ENCODE measurements around the gene TOB1. TPM values are rescaled to one million over a fixed set of nuclear protein-coding genes. Genes with fewer than 3 reads are reported as not detected.
A peak's percentile ranks its signal among the peaks of the same experiment; 100 is the strongest.

TOB1 gene, protein sequence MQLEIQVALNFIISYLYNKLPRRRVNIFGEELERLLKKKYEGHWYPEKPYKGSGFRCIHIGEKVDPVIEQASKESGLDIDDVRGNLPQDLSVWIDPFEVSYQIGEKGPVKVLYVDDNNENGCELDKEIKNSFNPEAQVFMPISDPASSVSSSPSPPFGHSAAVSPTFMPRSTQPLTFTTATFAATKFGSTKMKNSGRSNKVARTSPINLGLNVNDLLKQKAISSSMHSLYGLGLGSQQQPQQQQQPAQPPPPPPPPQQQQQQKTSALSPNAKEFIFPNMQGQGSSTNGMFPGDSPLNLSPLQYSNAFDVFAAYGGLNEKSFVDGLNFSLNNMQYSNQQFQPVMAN
- total RNA-seq (19.8 TPM), polyA plus RNA-seq (ENCODE audit: insufficient read depth in 1 of 8, insufficient read length in 8 of 8, low replicate concordance in 1 of 8) (10 to 100 TPM; 42.7 to 73.2 (median 56.2) TPM)
- long read RNA-seq, donor 1, transcript TOB1-202 (2 exons, 2,229 nt), result major isoform, 12 of 82 reads
- long read RNA-seq, donor 1, partial matches to known transcripts, result 70 of 82 reads
- long read RNA-seq, donor 1, other reads (novel, unspliced or antisense), result 0 of 82 reads
- long read RNA-seq, donor 2, partial matches to known transcripts, result 0 of 3 reads
- long read RNA-seq, donor 2, other reads (novel, unspliced or antisense), result 0 of 3 reads
- long read RNA-seq, donor 3, transcript TOB1-202 (2 exons, 2,229 nt), result major isoform, 15 of 140 reads
- long read RNA-seq, donor 3, partial matches to known transcripts, result 125 of 140 reads
- long read RNA-seq, donor 3, other reads (novel, unspliced or antisense), result 0 of 140 reads
- long read RNA-seq, donor 4, transcript TOB1-202 (2 exons, 2,229 nt), result major isoform, 20 of 20 reads
- long read RNA-seq, donor 4, partial matches to known transcripts, result 0 of 20 reads
- long read RNA-seq, donor 4, other reads (novel, unspliced or antisense), result 0 of 20 reads
- long read RNA-seq, donor 5, transcript TOB1-202 (2 exons, 2,229 nt), result major isoform, 42 of 44 reads
- long read RNA-seq, donor 5, partial matches to known transcripts, result 0 of 44 reads
- long read RNA-seq, donor 5, other reads (novel, unspliced or antisense), result 0 of 44 reads
- long read RNA-seq, donor 6, transcript TOB1-202 (2 exons, 2,229 nt), result major isoform, 27 of 142 reads
- long read RNA-seq, donor 6, partial matches to known transcripts, result 114 of 142 reads
- long read RNA-seq, donor 6, other reads (novel, unspliced or antisense), result 0 of 142 reads
- long read RNA-seq, donor 7, transcript TOB1-202 (2 exons, 2,229 nt), result major isoform, 23 of 23 reads
- long read RNA-seq, donor 7, partial matches to known transcripts, result 0 of 23 reads
- long read RNA-seq, donor 7, other reads (novel, unspliced or antisense), result 0 of 23 reads
- long read RNA-seq, donor 8, transcript TOB1-202 (2 exons, 2,229 nt), result major isoform, 11 of 33 reads
- long read RNA-seq, donor 8, partial matches to known transcripts, result 22 of 33 reads
- long read RNA-seq, donor 8, other reads (novel, unspliced or antisense), result 0 of 33 reads
- long read RNA-seq, donor 9, transcript TOB1-202 (2 exons, 2,229 nt), result major isoform, 16 of 118 reads
- long read RNA-seq, donor 9, partial matches to known transcripts, result 102 of 118 reads
- long read RNA-seq, donor 9, other reads (novel, unspliced or antisense), result 0 of 118 reads
- long read RNA-seq, donor 10, transcript TOB1-202 (2 exons, 2,229 nt), result major isoform, 40 of 167 reads
- long read RNA-seq, donor 10, partial matches to known transcripts, result 126 of 167 reads
- long read RNA-seq, donor 10, other reads (novel, unspliced or antisense), result 0 of 167 reads
- long read RNA-seq, donor 11, transcript TOB1-202 (2 exons, 2,229 nt), result major isoform, 19 of 145 reads
- long read RNA-seq, donor 11, partial matches to known transcripts, result 125 of 145 reads
- long read RNA-seq, donor 11, other reads (novel, unspliced or antisense), result 0 of 145 reads

DNA sequence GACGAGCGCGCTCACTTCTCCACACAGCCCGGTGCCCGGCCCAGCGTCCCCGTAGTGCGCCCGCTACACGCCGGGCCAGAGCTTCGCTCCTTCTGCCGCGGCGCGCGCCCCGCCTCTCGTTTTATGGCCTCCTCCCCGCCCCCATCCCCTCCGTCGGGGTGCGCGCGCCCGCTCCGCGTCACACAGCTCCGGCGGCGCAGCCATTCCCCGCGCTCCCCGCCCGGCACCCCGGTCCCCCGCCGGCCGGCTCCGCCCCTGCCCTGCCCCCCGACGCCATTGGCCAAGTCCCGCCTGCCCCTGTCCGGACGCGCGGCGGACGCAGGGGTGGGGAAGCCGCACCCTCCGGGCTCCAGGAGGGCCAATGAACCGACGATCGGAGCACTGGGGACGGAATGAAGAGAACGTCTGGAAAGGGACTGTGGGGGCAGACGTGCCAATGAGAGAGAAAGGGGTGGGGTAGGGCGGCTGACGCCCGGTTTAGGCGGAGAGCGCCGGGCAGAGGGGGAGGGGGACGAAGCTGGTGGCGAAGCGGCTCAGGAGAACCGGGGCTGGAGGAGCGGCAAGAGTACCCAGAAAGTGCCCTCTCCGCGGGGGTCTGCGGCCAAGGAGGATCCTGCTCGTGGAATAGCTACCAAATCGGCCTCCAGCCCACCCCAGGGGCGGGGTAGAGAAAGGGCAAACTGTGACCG lies at the start of gene TOB1:
TOB1 (minus strand) TSS at position 94 of the 689 bp plus-strand sequence. CDS start 2,337 bp downstream, outside the sequence.
- no peaks in the 10 kb centered on the region for H3K9me3 ChIP-seq (replicated peaks; ENCODE audit: control insufficient read depth, low read depth, low read length)
- peaks cover 9% of the 10 kb centered on the region for H3K36me3 ChIP-seq (ENCODE audit: control insufficient read depth, insufficient read depth, low read length)
- H3K4me3 ChIP-seq (ENCODE audit: low read length), result peak within 1 kb of the TSS; percentile 87
- no peaks in the 10 kb centered on the region for H3K27me3 ChIP-seq (ENCODE audit: control insufficient read depth, insufficient read depth, low read length)
- WGBS (ENCODE audit: insufficient coverage), result under 1% methylated on average over 70 of the region's 75 CpGs
- H3K27ac ChIP-seq (ENCODE audit: low read length), result peak within 1 kb of the TSS; percentile 100
- peak; percentile 99 for DNase-seq
- H3K4me1 ChIP-seq (ENCODE audit: control insufficient read depth, insufficient read depth, low read length), result peaks cover 15% of the 10 kb centered on the region

DNA sequence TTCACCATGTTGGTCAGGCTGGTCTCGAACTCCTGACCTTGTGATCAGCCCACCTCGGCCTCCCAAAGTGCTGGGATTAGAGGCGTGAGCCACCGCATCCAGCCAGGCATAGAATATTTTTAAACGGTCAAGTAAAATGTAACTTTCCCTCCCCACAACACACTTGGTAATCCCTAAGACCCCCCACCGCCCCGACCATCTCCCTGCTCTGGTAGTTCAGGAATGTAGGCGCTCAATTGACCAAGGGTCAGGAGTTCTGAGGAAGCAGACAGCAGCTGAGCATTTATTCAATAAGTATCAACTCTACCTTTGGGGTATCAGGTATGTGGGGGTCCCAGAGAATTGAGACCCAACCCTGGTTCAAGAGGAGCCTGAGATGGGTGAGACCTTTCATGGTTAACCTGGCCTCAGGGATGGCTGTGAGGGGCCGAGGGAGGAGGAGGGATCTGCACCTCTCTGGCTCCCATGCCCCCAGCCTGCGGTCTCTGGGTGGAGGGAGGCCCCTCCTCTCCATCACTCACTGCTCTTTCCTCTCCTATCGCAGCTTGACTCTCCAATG lies 48.4 kb upstream of the TOB1 start:
- WGBS (ENCODE audit: insufficient coverage), result 60% methylated on average over 4 of the region's 11 CpGs
- no peak for DNase-seq
- H3K9me3 ChIP-seq (replicated peaks; ENCODE audit: control insufficient read depth, low read depth, low read length), result no peaks in the 10 kb centered on the region
- H3K36me3 ChIP-seq (ENCODE audit: control insufficient read depth, insufficient read depth, low read length), result no peaks in the 10 kb centered on the region
- H3K4me1 ChIP-seq (ENCODE audit: control insufficient read depth, insufficient read depth, low read length), result peaks cover 36% of the 10 kb centered on the region
- H3K27ac ChIP-seq (ENCODE audit: low read length), result no peak overlapping the region
- no peak overlapping the region for H3K4me3 ChIP-seq (ENCODE audit: low read length)
- no peaks in the 10 kb centered on the region for H3K27me3 ChIP-seq (ENCODE audit: control insufficient read depth, insufficient read depth, low read length)

DNA sequence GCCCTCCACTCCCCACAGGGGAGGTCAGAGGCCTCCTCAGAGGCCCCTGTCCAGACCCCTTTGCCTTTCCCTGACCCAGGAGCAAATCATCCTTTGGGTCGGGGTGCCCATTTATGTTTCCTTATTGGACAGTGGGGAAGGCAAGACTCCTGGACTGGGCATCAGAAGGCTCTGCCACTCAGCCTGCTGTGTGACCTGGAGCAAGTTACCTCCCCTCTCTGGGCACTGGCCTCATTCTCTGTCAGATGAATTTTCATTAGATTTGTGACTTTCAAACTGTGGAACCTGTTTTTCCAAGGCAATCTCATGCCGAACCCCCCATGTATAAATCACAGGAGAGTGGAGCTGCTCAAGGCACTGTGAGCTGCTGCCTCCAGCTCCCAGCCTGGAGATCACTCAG lies 47.0 kb upstream of the TOB1 start:
- DNase-seq, result no peak
- Histone ChIP-seq H3K4me1 (ENCODE audit: control insufficient read depth, insufficient read depth, low read length) (peaks cover 26% of the 10 kb centered on the region), H3K4me3 (ENCODE audit: low read length) (no peak overlapping the region), H3K9me3 (replicated peaks; ENCODE audit: control insufficient read depth, low read depth, low read length) (no peaks in the 10 kb centered on the region), H3K27ac (ENCODE audit: low read length) (no peak overlapping the region), H3K27me3 (ENCODE audit: control insufficient read depth, insufficient read depth, low read length) (no peaks in the 10 kb centered on the region), H3K36me3 (ENCODE audit: control insufficient read depth, insufficient read depth, low read length) (no peaks in the 10 kb centered on the region)
- WGBS (ENCODE audit: insufficient coverage), result no CpG with 5 or more reads among the region's 2 CpGs

DNA sequence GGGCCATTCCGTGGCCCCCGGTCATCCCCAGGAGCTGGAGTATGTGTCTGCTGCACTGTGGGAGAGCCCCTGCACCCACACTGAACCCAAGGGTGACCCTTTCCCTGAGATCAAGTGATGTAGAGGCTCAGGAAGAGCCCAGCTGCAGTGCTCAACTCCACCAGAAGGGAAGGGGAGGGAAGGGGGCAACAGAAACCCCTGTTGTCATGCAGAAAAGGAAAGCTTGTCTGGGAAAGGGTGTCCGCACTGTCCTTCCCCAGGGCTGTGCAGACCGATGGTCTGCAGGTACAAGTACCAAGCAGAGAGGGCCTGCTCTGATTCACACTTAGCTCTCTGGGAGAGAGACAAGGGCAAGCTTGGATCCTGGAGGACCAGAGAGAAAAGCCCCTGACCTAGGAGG lies 45.7 kb upstream of the TOB1 start:
- no peak overlapping the region for H3K4me3 ChIP-seq (ENCODE audit: low read length)
- WGBS (ENCODE audit: insufficient coverage), result 60% methylated on average over 2 of the region's 4 CpGs
- H3K4me1 ChIP-seq (ENCODE audit: control insufficient read depth, insufficient read depth, low read length), result peaks cover 14% of the 10 kb centered on the region
- DNase-seq, result no peak
- H3K27me3 ChIP-seq (ENCODE audit: control insufficient read depth, insufficient read depth, low read length), result no peaks in the 10 kb centered on the region
- no peaks in the 10 kb centered on the region for H3K9me3 ChIP-seq (replicated peaks; ENCODE audit: control insufficient read depth, low read depth, low read length)
- H3K36me3 ChIP-seq (ENCODE audit: control insufficient read depth, insufficient read depth, low read length), result no peaks in the 10 kb centered on the region
- H3K27ac ChIP-seq (ENCODE audit: low read length), result no peak overlapping the region

DNA sequence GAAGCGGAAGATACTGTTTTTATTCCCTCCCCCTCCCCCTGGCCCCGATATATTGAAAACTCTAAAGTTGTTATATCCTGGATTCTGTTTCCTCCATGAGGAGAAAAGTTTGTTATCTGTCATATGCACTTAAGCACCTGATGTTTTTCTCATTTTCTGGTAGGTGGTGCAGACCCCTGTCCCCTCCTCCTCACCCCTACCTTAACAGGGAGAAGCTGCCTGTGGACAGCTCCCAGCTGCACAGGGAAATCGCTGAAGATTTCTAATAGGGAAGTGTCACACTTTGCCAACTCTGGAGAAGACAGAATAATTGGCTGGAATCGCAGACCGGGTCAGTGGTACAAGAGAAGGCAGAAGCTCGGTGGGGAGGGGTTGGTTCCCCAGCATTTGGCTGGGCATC lies 45.3 kb upstream of the TOB1 start:
- Histone ChIP-seq H3K27me3 (ENCODE audit: control insufficient read depth, insufficient read depth, low read length) (no peaks in the 10 kb centered on the region), H3K4me3 (ENCODE audit: low read length) (no peak overlapping the region), H3K36me3 (ENCODE audit: control insufficient read depth, insufficient read depth, low read length) (no peaks in the 10 kb centered on the region), H3K4me1 (ENCODE audit: control insufficient read depth, insufficient read depth, low read length) (peaks cover 13% of the 10 kb centered on the region), H3K27ac (ENCODE audit: low read length) (no peak overlapping the region), H3K9me3 (replicated peaks; ENCODE audit: control insufficient read depth, low read depth, low read length) (no peaks in the 10 kb centered on the region)
- 40% methylated on average over 1 of the region's 6 CpGs for WGBS (ENCODE audit: insufficient coverage)
- DNase-seq, result no peak

DNA sequence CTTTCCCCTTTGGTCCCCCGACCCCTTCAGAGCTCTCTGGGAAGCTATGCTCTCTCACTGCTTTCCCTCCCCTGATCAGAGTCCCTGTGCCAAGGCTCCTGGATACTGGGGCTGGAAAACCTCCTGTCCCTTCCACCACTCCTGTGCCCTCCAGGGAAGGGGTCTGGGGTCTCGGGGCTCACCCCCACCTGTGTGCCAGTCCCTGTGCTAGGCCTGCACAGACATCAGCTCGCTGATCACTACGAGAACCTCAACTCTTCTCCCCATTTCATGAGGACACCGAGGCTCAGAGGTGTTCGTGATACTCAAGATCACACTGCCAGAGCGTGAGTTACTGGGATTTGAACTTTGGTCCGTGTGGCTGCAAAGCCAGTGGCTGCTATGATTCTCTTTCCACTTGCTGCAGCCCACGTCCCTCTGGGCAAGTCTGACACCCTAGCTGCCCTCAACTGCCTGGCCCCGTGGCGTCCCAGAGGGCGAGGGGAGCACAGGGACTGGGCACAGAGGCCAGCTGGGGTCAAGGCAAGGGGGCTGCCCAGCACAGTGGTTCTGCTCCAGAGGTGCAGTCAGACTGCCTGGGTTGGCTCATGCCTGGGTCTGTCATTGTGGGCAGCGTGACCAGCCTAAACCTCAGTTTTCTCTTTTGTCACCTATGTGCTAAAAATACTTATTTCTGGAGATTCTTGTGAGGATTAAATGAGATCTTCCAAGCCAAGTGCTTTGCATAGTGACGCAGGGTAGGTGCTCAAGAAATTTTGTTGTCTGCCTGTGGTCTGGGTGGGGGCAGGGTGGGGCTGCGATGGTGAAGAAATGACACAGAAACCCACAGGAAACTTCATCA lies 43.8 kb upstream of the TOB1 start:
- H3K9me3 ChIP-seq (replicated peaks; ENCODE audit: control insufficient read depth, low read depth, low read length), result no peaks in the 10 kb centered on the region
- no peaks in the 10 kb centered on the region for H3K36me3 ChIP-seq (ENCODE audit: control insufficient read depth, insufficient read depth, low read length)
- WGBS (ENCODE audit: insufficient coverage), result 76% methylated on average over 12 of the region's 15 CpGs
- no peak for DNase-seq
- H3K27me3 ChIP-seq (ENCODE audit: control insufficient read depth, insufficient read depth, low read length), result no peaks in the 10 kb centered on the region
- H3K4me3 ChIP-seq (ENCODE audit: low read length), result no peak overlapping the region
- H3K27ac ChIP-seq (ENCODE audit: low read length), result no peak overlapping the region
- H3K4me1 ChIP-seq (ENCODE audit: control insufficient read depth, insufficient read depth, low read length), result peaks cover 22% of the 10 kb centered on the region

DNA sequence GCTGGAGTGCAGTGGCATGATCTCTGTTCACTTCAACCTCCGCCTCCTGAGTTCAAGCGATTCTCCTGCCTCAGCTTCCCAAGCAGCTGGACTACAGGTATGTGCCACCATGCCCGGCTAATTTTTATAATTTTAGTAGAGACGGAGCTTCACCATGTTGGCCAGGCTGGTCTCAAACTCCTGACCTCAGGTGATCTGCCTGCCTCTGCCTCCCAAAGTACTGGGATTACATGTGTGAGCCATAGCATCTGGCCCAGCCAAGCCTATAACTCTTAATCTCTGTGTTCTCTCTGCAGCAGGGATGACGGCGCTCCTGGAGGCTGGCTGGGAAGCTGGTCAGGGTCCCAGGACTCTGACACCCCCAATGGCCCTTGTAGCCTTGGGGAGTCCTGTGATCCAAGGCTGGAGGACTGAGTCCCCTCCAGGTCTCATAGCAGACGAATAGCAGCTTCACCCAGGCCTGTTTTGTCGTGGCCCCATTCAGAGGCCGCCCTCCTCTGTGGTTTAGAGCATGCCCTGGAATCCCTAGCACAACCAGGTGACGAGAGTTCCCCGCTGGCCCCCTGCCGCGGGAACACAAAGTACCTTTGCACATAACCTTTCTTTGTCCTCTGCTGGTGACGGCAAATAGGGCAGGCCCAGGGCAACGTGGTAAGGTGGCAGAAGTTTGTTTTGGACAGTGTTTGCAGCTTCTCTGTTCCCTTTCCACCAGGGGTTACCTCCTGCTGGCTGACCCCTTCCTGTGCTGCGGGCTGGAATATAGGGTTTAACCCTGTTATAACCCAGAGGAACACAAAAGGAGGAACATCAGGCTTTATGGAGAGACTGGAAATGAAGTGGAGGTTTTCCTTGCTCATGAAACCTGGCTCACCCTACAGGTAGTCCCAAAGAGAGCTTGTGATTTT lies 43.0 kb upstream of the TOB1 start:
- H3K27me3 ChIP-seq (ENCODE audit: control insufficient read depth, insufficient read depth, low read length), result no peaks in the 10 kb centered on the region
- no peaks in the 10 kb centered on the region for H3K9me3 ChIP-seq (replicated peaks; ENCODE audit: control insufficient read depth, low read depth, low read length)
- 52% methylated on average over 10 of the region's 16 CpGs for WGBS (ENCODE audit: insufficient coverage)
- H3K36me3 ChIP-seq (ENCODE audit: control insufficient read depth, insufficient read depth, low read length), result no peaks in the 10 kb centered on the region
- no peak overlapping the region for H3K4me3 ChIP-seq (ENCODE audit: low read length)
- no peak overlapping the region for H3K27ac ChIP-seq (ENCODE audit: low read length)
- DNase-seq, result no peak
- H3K4me1 ChIP-seq (ENCODE audit: control insufficient read depth, insufficient read depth, low read length), result peaks cover 30% of the 10 kb centered on the region
